HepG2 (cell line): ENCODE results near the gene RARA. TPM values are rescaled to one million over a fixed set of nuclear protein-coding genes. Genes with fewer than 3 reads are reported as not detected.
A peak's percentile ranks its signal among the peaks of the same experiment; 100 is the strongest.

Experiments used
- AKAP8 ChIP-seq: sonication (generic); formaldehyde crosslinking; IDR thresholded peaks from 2 replicates; pipeline ENCODE4 v1.5.1; 2020; ENCODE audit warnings: mild to moderate bottlenecking, missing genetic modification reagents
- ELF1 ChIP-seq: sonication (generic); formaldehyde crosslinking; IDR thresholded peaks from 2 replicates; pipeline ENCODE4 v1.4.0; 2020; ENCODE audit warnings: missing genetic modification reagents
- FOXK2 ChIP-seq: fragments of 450-650 bp; IDR thresholded peaks from 2 replicates; pipeline ENCODE4 v1.6.1; 2016
- HDAC2 ChIP-seq: sonication (generic); formaldehyde crosslinking; IDR thresholded peaks from 2 replicates; pipeline ENCODE4 v1.4.0; 2020; ENCODE audit warnings: missing genetic modification reagents
- HMG20B ChIP-seq: conservative IDR thresholded peaks from 2 replicates; pipeline ENCODE4 v1.6.1; 2016; ENCODE audit warnings: missing genetic modification reagents, missing compliant biosample characterization
- HNF4A ChIP-seq: sonication (generic); formaldehyde crosslinking; IDR thresholded peaks from 2 replicates; pipeline ENCODE4 v1.4.0; 2020; ENCODE audit warnings: missing genetic modification reagents
- HNRNPL ChIP-seq: fragments of 200-400 bp; formaldehyde crosslinking; IDR thresholded peaks from 2 replicates; pipeline ENCODE4 v1.6.1; 2017; ENCODE audit warnings: mild to moderate bottlenecking, low read depth, low read length
- LCORL ChIP-seq, 2 experiments: fragments of 450-650 bp in 1 of 2; sonication (generic) in 1 of 2; formaldehyde crosslinking in 1 of 2; IDR thresholded peaks; 2 replicates each; pipeline versions ENCODE4 v1.5.0 to v1.6.1; 2017 to 2020; ENCODE audit warnings: antibody characterized with exemption in 1 of 2, missing genetic modification reagents in 1 of 2
- NR2F1 ChIP-seq, 2 experiments: fragments of 450-650 bp in 1 of 2; formaldehyde crosslinking in 1 of 2; IDR thresholded peaks; 2 replicates each; pipeline versions ENCODE4 v1.5.0 to v1.6.1; 2016 to 2020; ENCODE audit warnings: mild to moderate bottlenecking in 1 of 2, missing compliant biosample characterization in 1 of 2, missing genetic modification reagents in 1 of 2, moderate library complexity in 1 of 2
- RXRB ChIP-seq: IDR thresholded peaks from 2 replicates; pipeline ENCODE4 v1.6.1; 2016; ENCODE audit warnings: borderline replicate concordance, missing genetic modification reagents, missing compliant biosample characterization
- ZBTB7A ChIP-seq: sonication (generic); formaldehyde crosslinking; IDR thresholded peaks from 2 replicates; pipeline ENCODE4 v1.8.0; 2022; ENCODE audit warnings: mild to moderate bottlenecking, missing genetic modification reagents
- ZNF160 ChIP-seq: sonication (generic); formaldehyde crosslinking; IDR thresholded peaks from 2 replicates; pipeline ENCODE4 v1.8.0; 2022; ENCODE audit warnings: mild to moderate bottlenecking, inconsistent platforms, missing genetic modification reagents
- ZNF317 ChIP-seq: sonication (generic); formaldehyde crosslinking; IDR thresholded peaks from 2 replicates; pipeline ENCODE4 v1.5.0; 2020; ENCODE audit warnings: mild to moderate bottlenecking, missing genetic modification reagents
- ZNF549 ChIP-seq: sonication (generic); formaldehyde crosslinking; IDR thresholded peaks from 2 replicates; pipeline ENCODE4 v1.5.0; 2020; ENCODE audit warnings: missing genetic modification reagents
- ZNF678 ChIP-seq: sonication (generic); formaldehyde crosslinking; IDR thresholded peaks from 2 replicates; pipeline ENCODE4 v1.4.0; 2020; ENCODE audit warnings: mild to moderate bottlenecking, missing genetic modification reagents
- polyA plus RNA-seq, 8 experiments: library from polyadenylated mRNA; depleted of rRNA in 3 of 8; stranded (reverse) in 7 of 8; unstranded in 1 of 8; fragments of >200 nt; fragmentation: Illumina TruSeq in 4 of 8; extraction: Trizol in 4 of 8; gene quantifications; 2 replicates each; pipeline versions ENCODE4 v1.2.1 to v1.2.3, GENCODE V29; 2011 to 2016; ENCODE audit warnings: low read depth in 4 of 8, missing spikeins in 1 of 8, mixed read lengths in 1 of 8; ENCODE audit not compliant: insufficient read depth in 1 of 8
- total RNA-seq, 5 experiments: library from RNA; depleted of rRNA; stranded (reverse); fragments of >200 nt; fragmentation: Illumina TruSeq; extraction: Trizol; gene quantifications; 2 replicates each; pipeline ENCODE4 v1.2.3, GENCODE V29; 2016; ENCODE audit warnings: low read depth in 1 of 5
- TF ChIP-seq, protein P1 (sequence below): sonication (generic); formaldehyde crosslinking; IDR thresholded peaks from 2 replicates; pipeline ENCODE4 v1.5.0; 2020; ENCODE audit warnings: missing genetic modification reagents
- TF ChIP-seq, protein P2 (sequence below): sonication (generic); formaldehyde crosslinking; IDR thresholded peaks from 2 replicates; pipeline ENCODE4 v1.4.0; 2020; ENCODE audit warnings: missing genetic modification reagents
- TF ChIP-seq, protein P3 (sequence below): sonication (generic); formaldehyde crosslinking; conservative IDR thresholded peaks from 2 replicates; pipeline ENCODE4 v1.8.1; 2023; ENCODE audit warnings: missing genetic modification reagents
- TF ChIP-seq, protein P4 (sequence below): sonication (generic); formaldehyde crosslinking; conservative IDR thresholded peaks from 2 replicates; pipeline ENCODE4 v1.4.0; 2020; ENCODE audit warnings: missing genetic modification reagents
- TF ChIP-seq, protein P5 (sequence below): sonication (generic); formaldehyde crosslinking; IDR thresholded peaks from 2 replicates; pipeline ENCODE4 v1.8.1; 2022; ENCODE audit warnings: low read depth, mild to moderate bottlenecking, missing genetic modification reagents
- TF ChIP-seq, protein P6 (sequence below): fragments of 450-650 bp; IDR thresholded peaks from 2 replicates; pipeline ENCODE4 v1.6.1; 2017

RARA gene
- total and polyA plus RNA-seq, 2 of the 13 experiments (the other 11 are each of a cell fraction or from before 2014, with no cell fraction given), result 6.4 to 8.6 TPM

DNA sequence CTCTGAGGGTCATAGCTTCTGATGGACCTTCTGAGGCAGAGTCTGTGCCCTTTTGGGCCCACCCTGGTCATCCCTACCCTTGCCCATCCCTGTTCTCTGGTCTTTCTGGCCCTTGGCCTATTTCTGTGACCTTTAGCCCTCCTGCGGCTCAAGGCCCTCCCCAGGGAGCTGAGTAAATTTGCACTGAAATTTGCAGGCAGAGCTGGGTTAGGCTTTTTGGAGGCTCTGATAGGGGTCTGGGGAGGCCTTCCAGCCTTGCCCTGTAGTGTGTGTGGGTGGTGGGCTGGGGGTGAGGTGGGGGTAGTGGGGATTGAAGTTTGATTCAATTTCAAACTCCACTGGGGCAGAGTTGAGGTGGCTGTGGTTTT, 17.8 kb downstream of the RARA start (continued):
- TF ChIP-seq ZNF317 (CRISPR knock-in tag) (0 out of 2 replicates have a peak, but pooled peaks have one; percentile 15), ZBTB7A (CRISPR knock-in tag) (0 out of 2 replicates have a peak, but pooled peaks have one; percentile 46), HNF4A (peak; percentile 72), LCORL (IDR thresholded peaks at IDR 0.05) (no peak), LCORL (CRISPR knock-in tag; IDR thresholded peaks at IDR 0.05) (peak; percentile 86), HDAC2 (no peak), NR2F1 (CRISPR knock-in tag; IDR thresholded peaks at IDR 0.05) (peak; percentile 48 to 83; a peak in 3 of 4 replicates), RXRB (CRISPR knock-in tag) (peak; percentile 72; the same call in 1 of the 2 replicates), ZNF678 (CRISPR knock-in tag) (no peak), FOXK2 (no peak), ZNF160 (no peak), AKAP8 (CRISPR knock-in tag) (no peak), HMG20B (CRISPR knock-in tag) (peak; percentile 76; the same call in 1 of the 2 replicates), ZNF549 (CRISPR knock-in tag) (no peak), ELF1 (CRISPR knock-in tag) (no peak), HNRNPL (peak; percentile 83; the same call in 1 of the 2 replicates)
- TF ChIP-seq, protein P1, sequence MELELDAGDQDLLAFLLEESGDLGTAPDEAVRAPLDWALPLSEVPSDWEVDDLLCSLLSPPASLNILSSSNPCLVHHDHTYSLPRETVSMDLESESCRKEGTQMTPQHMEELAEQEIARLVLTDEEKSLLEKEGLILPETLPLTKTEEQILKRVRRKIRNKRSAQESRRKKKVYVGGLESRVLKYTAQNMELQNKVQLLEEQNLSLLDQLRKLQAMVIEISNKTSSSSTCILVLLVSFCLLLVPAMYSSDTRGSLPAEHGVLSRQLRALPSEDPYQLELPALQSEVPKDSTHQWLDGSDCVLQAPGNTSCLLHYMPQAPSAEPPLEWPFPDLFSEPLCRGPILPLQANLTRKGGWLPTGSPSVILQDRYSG, result no peak
- TF ChIP-seq, protein P2, sequence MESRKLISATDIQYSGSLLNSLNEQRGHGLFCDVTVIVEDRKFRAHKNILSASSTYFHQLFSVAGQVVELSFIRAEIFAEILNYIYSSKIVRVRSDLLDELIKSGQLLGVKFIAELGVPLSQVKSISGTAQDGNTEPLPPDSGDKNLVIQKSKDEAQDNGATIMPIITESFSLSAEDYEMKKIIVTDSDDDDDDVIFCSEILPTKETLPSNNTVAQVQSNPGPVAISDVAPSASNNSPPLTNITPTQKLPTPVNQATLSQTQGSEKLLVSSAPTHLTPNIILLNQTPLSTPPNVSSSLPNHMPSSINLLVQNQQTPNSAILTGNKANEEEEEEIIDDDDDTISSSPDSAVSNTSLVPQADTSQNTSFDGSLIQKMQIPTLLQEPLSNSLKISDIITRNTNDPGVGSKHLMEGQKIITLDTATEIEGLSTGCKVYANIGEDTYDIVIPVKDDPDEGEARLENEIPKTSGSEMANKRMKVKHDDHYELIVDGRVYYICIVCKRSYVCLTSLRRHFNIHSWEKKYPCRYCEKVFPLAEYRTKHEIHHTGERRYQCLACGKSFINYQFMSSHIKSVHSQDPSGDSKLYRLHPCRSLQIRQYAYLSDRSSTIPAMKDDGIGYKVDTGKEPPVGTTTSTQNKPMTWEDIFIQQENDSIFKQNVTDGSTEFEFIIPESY (CRISPR knock-in tag), result no peak
- TF ChIP-seq, protein P3, sequence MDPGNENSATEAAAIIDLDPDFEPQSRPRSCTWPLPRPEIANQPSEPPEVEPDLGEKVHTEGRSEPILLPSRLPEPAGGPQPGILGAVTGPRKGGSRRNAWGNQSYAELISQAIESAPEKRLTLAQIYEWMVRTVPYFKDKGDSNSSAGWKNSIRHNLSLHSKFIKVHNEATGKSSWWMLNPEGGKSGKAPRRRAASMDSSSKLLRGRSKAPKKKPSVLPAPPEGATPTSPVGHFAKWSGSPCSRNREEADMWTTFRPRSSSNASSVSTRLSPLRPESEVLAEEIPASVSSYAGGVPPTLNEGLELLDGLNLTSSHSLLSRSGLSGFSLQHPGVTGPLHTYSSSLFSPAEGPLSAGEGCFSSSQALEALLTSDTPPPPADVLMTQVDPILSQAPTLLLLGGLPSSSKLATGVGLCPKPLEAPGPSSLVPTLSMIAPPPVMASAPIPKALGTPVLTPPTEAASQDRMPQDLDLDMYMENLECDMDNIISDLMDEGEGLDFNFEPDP (CRISPR knock-in tag), result no peak
- TF ChIP-seq, protein P4, sequence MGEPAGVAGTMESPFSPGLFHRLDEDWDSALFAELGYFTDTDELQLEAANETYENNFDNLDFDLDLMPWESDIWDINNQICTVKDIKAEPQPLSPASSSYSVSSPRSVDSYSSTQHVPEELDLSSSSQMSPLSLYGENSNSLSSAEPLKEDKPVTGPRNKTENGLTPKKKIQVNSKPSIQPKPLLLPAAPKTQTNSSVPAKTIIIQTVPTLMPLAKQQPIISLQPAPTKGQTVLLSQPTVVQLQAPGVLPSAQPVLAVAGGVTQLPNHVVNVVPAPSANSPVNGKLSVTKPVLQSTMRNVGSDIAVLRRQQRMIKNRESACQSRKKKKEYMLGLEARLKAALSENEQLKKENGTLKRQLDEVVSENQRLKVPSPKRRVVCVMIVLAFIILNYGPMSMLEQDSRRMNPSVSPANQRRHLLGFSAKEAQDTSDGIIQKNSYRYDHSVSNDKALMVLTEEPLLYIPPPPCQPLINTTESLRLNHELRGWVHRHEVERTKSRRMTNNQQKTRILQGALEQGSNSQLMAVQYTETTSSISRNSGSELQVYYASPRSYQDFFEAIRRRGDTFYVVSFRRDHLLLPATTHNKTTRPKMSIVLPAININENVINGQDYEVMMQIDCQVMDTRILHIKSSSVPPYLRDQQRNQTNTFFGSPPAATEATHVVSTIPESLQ, result no peak
- TF ChIP-seq, protein P5, sequence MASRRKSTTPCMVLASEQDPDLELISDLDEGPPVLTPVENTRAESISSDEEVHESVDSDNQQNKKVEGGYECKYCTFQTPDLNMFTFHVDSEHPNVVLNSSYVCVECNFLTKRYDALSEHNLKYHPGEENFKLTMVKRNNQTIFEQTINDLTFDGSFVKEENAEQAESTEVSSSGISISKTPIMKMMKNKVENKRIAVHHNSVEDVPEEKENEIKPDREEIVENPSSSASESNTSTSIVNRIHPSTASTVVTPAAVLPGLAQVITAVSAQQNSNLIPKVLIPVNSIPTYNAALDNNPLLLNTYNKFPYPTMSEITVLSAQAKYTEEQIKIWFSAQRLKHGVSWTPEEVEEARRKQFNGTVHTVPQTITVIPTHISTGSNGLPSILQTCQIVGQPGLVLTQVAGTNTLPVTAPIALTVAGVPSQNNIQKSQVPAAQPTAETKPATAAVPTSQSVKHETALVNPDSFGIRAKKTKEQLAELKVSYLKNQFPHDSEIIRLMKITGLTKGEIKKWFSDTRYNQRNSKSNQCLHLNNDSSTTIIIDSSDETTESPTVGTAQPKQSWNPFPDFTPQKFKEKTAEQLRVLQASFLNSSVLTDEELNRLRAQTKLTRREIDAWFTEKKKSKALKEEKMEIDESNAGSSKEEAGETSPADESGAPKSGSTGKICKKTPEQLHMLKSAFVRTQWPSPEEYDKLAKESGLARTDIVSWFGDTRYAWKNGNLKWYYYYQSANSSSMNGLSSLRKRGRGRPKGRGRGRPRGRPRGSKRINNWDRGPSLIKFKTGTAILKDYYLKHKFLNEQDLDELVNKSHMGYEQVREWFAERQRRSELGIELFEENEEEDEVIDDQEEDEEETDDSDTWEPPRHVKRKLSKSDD (CRISPR knock-in tag), result no peak
- TF ChIP-seq, protein P6, sequence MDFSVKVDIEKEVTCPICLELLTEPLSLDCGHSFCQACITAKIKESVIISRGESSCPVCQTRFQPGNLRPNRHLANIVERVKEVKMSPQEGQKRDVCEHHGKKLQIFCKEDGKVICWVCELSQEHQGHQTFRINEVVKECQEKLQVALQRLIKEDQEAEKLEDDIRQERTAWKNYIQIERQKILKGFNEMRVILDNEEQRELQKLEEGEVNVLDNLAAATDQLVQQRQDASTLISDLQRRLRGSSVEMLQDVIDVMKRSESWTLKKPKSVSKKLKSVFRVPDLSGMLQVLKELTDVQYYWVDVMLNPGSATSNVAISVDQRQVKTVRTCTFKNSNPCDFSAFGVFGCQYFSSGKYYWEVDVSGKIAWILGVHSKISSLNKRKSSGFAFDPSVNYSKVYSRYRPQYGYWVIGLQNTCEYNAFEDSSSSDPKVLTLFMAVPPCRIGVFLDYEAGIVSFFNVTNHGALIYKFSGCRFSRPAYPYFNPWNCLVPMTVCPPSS, result no peak
